GM23338 (cell line): ENCODE data around the gene SIAE. TPM values are rescaled to one million over a fixed set of nuclear protein-coding genes. Genes with fewer than 3 reads are reported as not detected.

Experiments
- ATAC-seq: fragments of 200-7000 bp; cut with Tn5 transposase; 3 replicates; pipeline ENCODE4 v1.9.1; 2020
- DNase-seq: peaks from one replicate; pipeline ENCODE4 v3.0.0-alpha.2; 2015; ENCODE audit warnings: low spot score
- H2AFZ ChIP-seq: fragments of 200-600 bp; sonication (generic); 2 replicates; pipeline ENCODE4 v1.8.0; 2016; ENCODE audit warnings: antibody characterized with exemption, mild to moderate bottlenecking, moderate library complexity
- H3F3A ChIP-seq: fragments of 200-600 bp; sonication (generic); replicated peaks from 2 replicates; pipeline ENCODE4 v1.8.0; 2017; ENCODE audit warnings: antibody characterized with exemption, mixed run types, low read depth
- H3K27ac ChIP-seq: fragments of 200-600 bp; sonication (generic); 2 replicates; pipeline ENCODE4 v1.6.1; 2016; ENCODE audit warnings: low read depth
- H3K27me3 ChIP-seq: fragments of 200-600 bp; sonication (generic); 2 replicates; pipeline ENCODE4 v1.8.0; 2016; ENCODE audit warnings: mild to moderate bottlenecking, mixed run types, moderate library complexity; ENCODE audit not compliant: insufficient read depth
- H3K36me3 ChIP-seq: fragments of 200-600 bp; sonication (generic); 2 replicates; pipeline ENCODE4 v1.8.0; 2016; ENCODE audit warnings: mild to moderate bottlenecking; ENCODE audit not compliant: insufficient read depth
- H3K4me1 ChIP-seq: fragments of 200-600 bp; sonication (generic); 2 replicates; pipeline ENCODE4 v1.8.0; 2016; ENCODE audit warnings: mild to moderate bottlenecking, moderate library complexity; ENCODE audit not compliant: insufficient read depth
- H3K4me2 ChIP-seq: fragments of 200-600 bp; sonication (generic); 2 replicates; pipeline ENCODE4 v1.7.1; 2017; ENCODE audit warnings: mixed run types
- H3K4me3 ChIP-seq: fragments of 200-600 bp; sonication (generic); 2 replicates; pipeline ENCODE4 v1.6.1; 2016; ENCODE audit warnings: mixed run types
- H3K79me2 ChIP-seq: fragments of 200-600 bp; sonication (generic); replicated peaks from 2 replicates; pipeline ENCODE4 v1.8.0; 2017; ENCODE audit warnings: mild to moderate bottlenecking; ENCODE audit not compliant: insufficient read depth
- H3K9me2 ChIP-seq: fragments of 200-600 bp; sonication (generic); 2 replicates; pipeline ENCODE4 v1.8.0; 2017; ENCODE audit not compliant: insufficient read depth
- H4K20me1 ChIP-seq: fragments of 200-600 bp; sonication (generic); replicated peaks from 2 replicates; pipeline ENCODE4 v1.8.0; 2017; ENCODE audit warnings: mild to moderate bottlenecking; ENCODE audit not compliant: insufficient read depth
- H3K27ac Mint-ChIP-seq: 2 replicates; pipeline ENCODE4 v1.8.0; 2020; ENCODE audit warnings: inconsistent platforms, mild to moderate bottlenecking, moderate library complexity, mixed read lengths
- H3K27me3 Mint-ChIP-seq: 3 replicates; pipeline ENCODE4 v1.8.0; 2022; ENCODE audit warnings: low read depth, mild to moderate bottlenecking, moderate library complexity, mixed read lengths, inconsistent platforms; ENCODE audit not compliant: insufficient read depth, poor library complexity
- H3K36me3 Mint-ChIP-seq: 3 replicates; pipeline ENCODE4 v1.8.0; 2021; ENCODE audit warnings: low read depth, mild to moderate bottlenecking, inconsistent platforms, moderate library complexity, mixed read lengths
- H3K4me1 Mint-ChIP-seq: 3 replicates; pipeline ENCODE4 v1.8.0; 2020; ENCODE audit warnings: mild to moderate bottlenecking, inconsistent platforms, mixed read lengths
- H3K4me3 Mint-ChIP-seq: 3 replicates; pipeline ENCODE4 v1.8.0; 2021; ENCODE audit warnings: moderate library complexity, mild to moderate bottlenecking, inconsistent platforms, mixed read lengths
- H3K9me3 Mint-ChIP-seq: 3 replicates; pipeline ENCODE4 v1.8.0; 2020; ENCODE audit warnings: moderate library complexity, mild to moderate bottlenecking, inconsistent platforms, mixed read lengths
- NANOG ChIP-seq: IDR thresholded peaks from 2 replicates; pipeline ENCODE4 v1.6.1; 2016; ENCODE audit warnings: antibody characterized with exemption, borderline replicate concordance
- ZNF331 ChIP-seq: fragments of 250-450 bp; sonication (Bioruptor Pico); IDR thresholded peaks from 2 replicates; pipeline ENCODE4 v1.5.0; 2020; ENCODE audit warnings: low read depth, mild to moderate bottlenecking, moderate library complexity
- polyA plus RNA-seq: library from polyadenylated mRNA; unstranded; fragments of >200 nt; fragmentation: Nextera tagmentation; extraction: Ambion mirVana; gene quantifications from 2 replicates; pipeline ENCODE4 v1.2.1, GENCODE V29; 2016
- total RNA-seq: library from RNA; depleted of rRNA; stranded (reverse); fragments of >200 nt; shearing (Covaris generic); gene quantifications from 2 replicates; pipeline ENCODE4 v1.2.3, GENCODE V29; 2014
- TF ChIP-seq, protein P1 (sequence below): fragments of 250-450 bp; sonication (Bioruptor Pico); IDR thresholded peaks from 2 replicates; pipeline ENCODE4 v1.5.0; 2020; ENCODE audit warnings: mild to moderate bottlenecking, moderate library complexity
- TF ChIP-seq, protein P2 (sequence below), 2 experiments: fragments of 200-600 bp in 1 of 2; sonication (generic) in 1 of 2; conservative IDR thresholded peaks; 2 replicates each; pipeline versions ENCODE4 v1.5.1 to v1.6.1; 2016 to 2017; ENCODE audit warnings: antibody characterized with exemption in 2 of 2, low read depth in 2 of 2, mild to moderate bottlenecking in 2 of 2, moderate library complexity in 1 of 2

SIAE gene
- total and polyA plus RNA-seq, 2 experiments from 2014 or later = 1.1 to 1.7 TPM

DNA sequence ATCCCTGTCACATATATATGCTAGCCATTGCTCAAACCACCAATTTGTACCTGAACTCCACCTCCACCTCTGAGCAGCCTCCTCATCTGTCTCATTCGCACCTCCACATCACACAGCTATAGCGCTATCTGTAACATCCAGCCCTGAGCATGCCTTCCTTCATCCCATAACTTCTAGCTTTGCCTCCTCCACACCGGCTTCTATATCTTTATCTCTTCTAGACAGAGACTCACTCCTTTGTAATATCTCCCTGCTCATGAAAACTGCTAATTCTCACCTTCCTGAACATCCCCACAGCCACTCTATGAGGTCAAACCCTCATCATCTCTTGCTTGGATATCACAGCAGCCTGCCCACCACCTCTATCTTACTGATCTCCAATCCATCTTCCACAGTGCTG lies 5.9 kb downstream of the SIAE start (continued):
- TF ChIP-seq, protein P1, sequence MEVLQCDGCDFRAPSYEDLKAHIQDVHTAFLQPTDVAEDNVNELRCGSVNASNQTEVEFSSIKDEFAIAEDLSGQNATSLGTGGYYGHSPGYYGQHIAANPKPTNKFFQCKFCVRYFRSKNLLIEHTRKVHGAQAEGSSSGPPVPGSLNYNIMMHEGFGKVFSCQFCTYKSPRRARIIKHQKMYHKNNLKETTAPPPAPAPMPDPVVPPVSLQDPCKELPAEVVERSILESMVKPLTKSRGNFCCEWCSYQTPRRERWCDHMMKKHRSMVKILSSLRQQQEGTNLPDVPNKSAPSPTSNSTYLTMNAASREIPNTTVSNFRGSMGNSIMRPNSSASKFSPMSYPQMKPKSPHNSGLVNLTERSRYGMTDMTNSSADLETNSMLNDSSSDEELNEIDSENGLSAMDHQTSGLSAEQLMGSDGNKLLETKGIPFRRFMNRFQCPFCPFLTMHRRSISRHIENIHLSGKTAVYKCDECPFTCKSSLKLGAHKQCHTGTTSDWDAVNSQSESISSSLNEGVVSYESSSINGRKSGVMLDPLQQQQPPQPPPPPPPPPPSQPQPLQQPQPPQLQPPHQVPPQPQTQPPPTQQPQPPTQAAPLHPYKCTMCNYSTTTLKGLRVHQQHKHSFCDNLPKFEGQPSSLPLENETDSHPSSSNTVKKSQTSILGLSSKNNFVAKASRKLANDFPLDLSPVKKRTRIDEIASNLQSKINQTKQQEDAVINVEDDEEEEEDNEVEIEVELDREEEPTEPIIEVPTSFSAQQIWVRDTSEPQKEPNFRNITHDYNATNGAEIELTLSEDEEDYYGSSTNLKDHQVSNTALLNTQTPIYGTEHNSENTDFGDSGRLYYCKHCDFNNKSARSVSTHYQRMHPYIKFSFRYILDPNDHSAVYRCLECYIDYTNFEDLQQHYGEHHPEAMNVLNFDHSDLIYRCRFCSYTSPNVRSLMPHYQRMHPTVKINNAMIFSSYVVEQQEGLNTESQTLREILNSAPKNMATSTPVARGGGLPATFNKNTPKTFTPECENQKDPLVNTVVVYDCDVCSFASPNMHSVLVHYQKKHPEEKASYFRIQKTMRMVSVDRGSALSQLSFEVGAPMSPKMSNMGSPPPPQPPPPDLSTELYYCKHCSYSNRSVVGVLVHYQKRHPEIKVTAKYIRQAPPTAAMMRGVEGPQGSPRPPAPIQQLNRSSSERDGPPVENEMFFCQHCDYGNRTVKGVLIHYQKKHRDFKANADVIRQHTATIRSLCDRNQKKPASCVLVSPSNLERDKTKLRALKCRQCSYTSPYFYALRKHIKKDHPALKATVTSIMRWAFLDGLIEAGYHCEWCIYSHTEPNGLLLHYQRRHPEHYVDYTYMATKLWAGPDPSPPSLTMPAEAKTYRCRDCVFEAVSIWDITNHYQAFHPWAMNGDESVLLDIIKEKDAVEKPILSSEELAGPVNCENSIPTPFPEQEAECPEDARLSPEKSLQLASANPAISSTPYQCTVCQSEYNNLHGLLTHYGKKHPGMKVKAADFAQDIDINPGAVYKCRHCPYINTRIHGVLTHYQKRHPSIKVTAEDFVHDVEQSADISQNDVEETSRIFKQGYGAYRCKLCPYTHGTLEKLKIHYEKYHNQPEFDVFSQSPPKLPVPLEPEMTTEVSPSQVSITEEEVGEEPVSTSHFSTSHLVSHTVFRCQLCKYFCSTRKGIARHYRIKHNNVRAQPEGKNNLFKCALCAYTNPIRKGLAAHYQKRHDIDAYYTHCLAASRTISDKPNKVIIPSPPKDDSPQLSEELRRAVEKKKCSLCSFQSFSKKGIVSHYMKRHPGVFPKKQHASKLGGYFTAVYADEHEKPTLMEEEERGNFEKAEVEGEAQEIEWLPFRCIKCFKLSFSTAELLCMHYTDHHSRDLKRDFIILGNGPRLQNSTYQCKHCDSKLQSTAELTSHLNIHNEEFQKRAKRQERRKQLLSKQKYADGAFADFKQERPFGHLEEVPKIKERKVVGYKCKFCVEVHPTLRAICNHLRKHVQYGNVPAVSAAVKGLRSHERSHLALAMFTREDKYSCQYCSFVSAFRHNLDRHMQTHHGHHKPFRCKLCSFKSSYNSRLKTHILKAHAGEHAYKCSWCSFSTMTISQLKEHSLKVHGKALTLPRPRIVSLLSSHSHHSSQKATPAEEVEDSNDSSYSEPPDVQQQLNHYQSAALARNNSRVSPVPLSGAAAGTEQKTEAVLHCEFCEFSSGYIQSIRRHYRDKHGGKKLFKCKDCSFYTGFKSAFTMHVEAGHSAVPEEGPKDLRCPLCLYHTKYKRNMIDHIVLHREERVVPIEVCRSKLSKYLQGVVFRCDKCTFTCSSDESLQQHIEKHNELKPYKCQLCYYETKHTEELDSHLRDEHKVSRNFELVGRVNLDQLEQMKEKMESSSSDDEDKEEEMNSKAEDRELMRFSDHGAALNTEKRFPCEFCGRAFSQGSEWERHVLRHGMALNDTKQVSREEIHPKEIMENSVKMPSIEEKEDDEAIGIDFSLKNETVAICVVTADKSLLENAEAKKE (CRISPR knock-in tag) = no peak
- no peak for TF ChIP-seq NANOG

DNA sequence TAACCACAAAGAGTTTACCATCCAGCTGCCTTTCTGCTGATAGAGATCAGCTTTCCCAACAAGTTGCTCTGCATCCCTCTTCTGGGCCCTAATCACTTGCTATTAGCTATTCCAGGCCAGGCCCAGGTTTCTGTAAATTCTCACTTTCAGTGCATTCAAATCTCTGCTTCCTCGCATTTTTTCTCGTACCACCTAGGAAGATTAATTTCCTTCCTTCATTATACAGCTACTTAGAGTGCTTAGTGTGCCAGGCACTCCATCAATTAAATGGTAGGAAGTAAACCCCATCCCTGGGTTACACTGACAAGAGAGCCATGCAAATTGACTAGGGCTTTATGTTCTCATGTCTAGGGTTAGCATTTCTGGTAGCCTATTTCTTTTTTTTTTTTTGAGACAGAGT lies 9.7 kb downstream of the SIAE start:
- no peak overlapping the region for H3K4me3 ChIP-seq
- no peaks in the 10 kb centered on the region for H3K9me3 Mint-ChIP-seq
- no peak for ATAC-seq
- H3K9me2 ChIP-seq = no peaks in the 10 kb centered on the region
- no peak overlapping the region for H3K27ac Mint-ChIP-seq
- H3K27me3 ChIP-seq = peaks cover 22% of the 10 kb centered on the region; the same call in 1 of the 2 replicates
- no peaks in the 10 kb centered on the region; the same call in 2 of the 3 replicates for H3K36me3 Mint-ChIP-seq
- H3K4me1 Mint-ChIP-seq = no peaks in the 10 kb centered on the region
- H4K20me1 ChIP-seq = no peaks in the 10 kb centered on the region
- no peak overlapping the region for H3K4me3 Mint-ChIP-seq
- H3K36me3 ChIP-seq = no peaks in the 10 kb centered on the region
- H3K4me1 ChIP-seq = no peaks in the 10 kb centered on the region
- H3K4me2 ChIP-seq = no peak overlapping the region
- H3K79me2 ChIP-seq = no peaks in the 10 kb centered on the region
- H3K27me3 Mint-ChIP-seq = peaks cover 1% of the 10 kb centered on the region
- no peak for DNase-seq
- no peak overlapping the region for H2AFZ ChIP-seq
- H3F3A ChIP-seq = no peaks in the 10 kb centered on the region
- no peak overlapping the region for H3K27ac ChIP-seq
- TF ChIP-seq, protein P1 (CRISPR knock-in tag) = no peak
- TF ChIP-seq, protein P2, sequence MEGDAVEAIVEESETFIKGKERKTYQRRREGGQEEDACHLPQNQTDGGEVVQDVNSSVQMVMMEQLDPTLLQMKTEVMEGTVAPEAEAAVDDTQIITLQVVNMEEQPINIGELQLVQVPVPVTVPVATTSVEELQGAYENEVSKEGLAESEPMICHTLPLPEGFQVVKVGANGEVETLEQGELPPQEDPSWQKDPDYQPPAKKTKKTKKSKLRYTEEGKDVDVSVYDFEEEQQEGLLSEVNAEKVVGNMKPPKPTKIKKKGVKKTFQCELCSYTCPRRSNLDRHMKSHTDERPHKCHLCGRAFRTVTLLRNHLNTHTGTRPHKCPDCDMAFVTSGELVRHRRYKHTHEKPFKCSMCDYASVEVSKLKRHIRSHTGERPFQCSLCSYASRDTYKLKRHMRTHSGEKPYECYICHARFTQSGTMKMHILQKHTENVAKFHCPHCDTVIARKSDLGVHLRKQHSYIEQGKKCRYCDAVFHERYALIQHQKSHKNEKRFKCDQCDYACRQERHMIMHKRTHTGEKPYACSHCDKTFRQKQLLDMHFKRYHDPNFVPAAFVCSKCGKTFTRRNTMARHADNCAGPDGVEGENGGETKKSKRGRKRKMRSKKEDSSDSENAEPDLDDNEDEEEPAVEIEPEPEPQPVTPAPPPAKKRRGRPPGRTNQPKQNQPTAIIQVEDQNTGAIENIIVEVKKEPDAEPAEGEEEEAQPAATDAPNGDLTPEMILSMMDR (conservative IDR thresholded peaks at IDR 0.05; ENCODE audit: low read depth in 2 of 2) = no peak
- no peak for TF ChIP-seq ZNF331 (CRISPR knock-in tag)
